ENCODE results near the gene RNASE9. TPM values are rescaled to one million over a fixed set of nuclear protein-coding genes. Genes with fewer than 3 reads are reported as not detected.
A peak's percentile ranks its signal among the peaks of the same experiment; 100 is the strongest.

RNASE9 gene
- not detected for total RNA-seq

GRCh38 chr14:20560961-20561360 lies at the start of gene RNASE9:
TSS of gene RNASE9 (minus strand) at chr14:20561047.
- H3K4me1 ChIP-seq: no peaks in the 10 kb centered on the region
- intact Hi-C loops (cut with DNase I; ENCODE audit: low total_unique reads): no loop called here
- no peaks in the 10 kb centered on the region for H3K9me3 ChIP-seq
- no peaks in the 10 kb centered on the region for H3K27me3 ChIP-seq
- no peak for DNase-seq
- H3K36me3 ChIP-seq: no peaks in the 10 kb centered on the region
- TF ChIP-seq POLR2A (IDR thresholded peaks at IDR 0.05): no peak
- no peak for TF ChIP-seq CTCF (IDR thresholded peaks at IDR 0.05)
- H3K4me3 ChIP-seq: no peak within 1 kb of the TSS
- H3K27ac ChIP-seq: no peak within 1 kb of the TSS

- H3K9me3 ChIP-seq: no peaks in the 10 kb centered on the region
- H3K4me1 ChIP-seq: peaks cover 0 to 5% of the 10 kb centered on the region in 2 donors
- peak overlapping the region; percentile 86 to 95 for H3K4me3 ChIP-seq
- peak overlapping the region; percentile 85 to 97 for H3K27ac ChIP-seq
- intact Hi-C loops (cut with DNase I; ENCODE audit: low total_unique reads): no loop called here
- peak; percentile 86 to 89 for DNase-seq
- H3K36me3 ChIP-seq: no peaks in the 10 kb centered on the region
- no peaks in the 10 kb centered on the region for H3K27me3 ChIP-seq
- TF ChIP-seq CTCF (IDR thresholded peaks at IDR 0.05) (peak in 1 of 4 experiments; percentile 5), POLR2A (IDR thresholded peaks at IDR 0.05) (no peak)
These were observed 49.3 kb upstream of the RNASE9 start for GRCh38 chr14:20610002-20610765.

DNA sequence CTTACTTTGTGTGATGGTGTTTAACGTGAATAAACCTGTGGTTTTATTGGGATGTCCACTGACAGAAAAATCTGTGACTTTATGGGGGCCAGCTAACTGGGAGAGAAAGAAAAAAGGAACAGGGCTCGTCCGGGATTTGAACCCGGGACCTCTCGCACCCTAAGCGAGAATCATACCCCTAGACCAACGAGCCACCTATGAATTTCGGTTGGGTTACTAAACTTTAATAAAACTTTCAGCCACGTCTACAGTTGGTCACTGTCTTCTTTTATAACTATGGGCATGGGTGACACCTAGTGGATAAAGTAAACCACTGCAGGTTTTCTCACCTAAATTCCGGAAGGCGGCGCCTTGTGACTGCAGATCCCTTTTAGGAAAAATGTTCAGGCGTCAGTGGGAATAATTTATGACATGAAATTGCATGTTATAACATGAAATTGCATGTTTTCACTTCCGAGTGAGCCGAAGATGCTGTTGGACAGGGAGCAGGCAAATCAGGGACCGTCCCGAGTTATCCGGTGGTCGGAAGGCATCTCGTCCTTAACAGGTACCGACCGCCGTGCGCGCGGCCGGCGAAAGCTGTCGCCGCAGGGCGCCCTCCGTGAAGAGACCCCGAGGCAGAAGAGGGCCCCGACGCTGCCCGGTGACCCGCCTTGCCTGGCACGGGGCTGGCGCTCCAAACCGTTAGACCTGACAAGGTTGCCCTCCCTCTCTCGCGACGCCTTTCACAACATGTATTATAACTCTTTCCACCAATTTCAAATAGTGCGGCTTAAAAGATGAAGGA lies 48.6 kb upstream of the RNASE9 start:
- Histone ChIP-seq H3K9me3 (no peaks in the 10 kb centered on the region), H3K4me3 (peak overlapping the region; percentile 86 to 95), H3K27ac (peak overlapping the region; percentile 85 to 97), H3K36me3 (no peaks in the 10 kb centered on the region), H3K4me1 (peaks cover 0 to under 1% of the 10 kb centered on the region in 2 donors), H3K27me3 (no peaks in the 10 kb centered on the region)
- intact Hi-C loops (cut with DNase I; ENCODE audit: low total_unique reads): loop anchor here (10.0 kb wide), 1 partner anchor 275 kb away; the partner anchor contains the start of gene CCNB1IP1
- peak; percentile 69 to 81 for DNase-seq
- TF ChIP-seq CTCF (IDR thresholded peaks at IDR 0.05): peak; percentile 92 to 97 (median 94)
- TF ChIP-seq POLR2A (IDR thresholded peaks at IDR 0.05): no peak

DNA sequence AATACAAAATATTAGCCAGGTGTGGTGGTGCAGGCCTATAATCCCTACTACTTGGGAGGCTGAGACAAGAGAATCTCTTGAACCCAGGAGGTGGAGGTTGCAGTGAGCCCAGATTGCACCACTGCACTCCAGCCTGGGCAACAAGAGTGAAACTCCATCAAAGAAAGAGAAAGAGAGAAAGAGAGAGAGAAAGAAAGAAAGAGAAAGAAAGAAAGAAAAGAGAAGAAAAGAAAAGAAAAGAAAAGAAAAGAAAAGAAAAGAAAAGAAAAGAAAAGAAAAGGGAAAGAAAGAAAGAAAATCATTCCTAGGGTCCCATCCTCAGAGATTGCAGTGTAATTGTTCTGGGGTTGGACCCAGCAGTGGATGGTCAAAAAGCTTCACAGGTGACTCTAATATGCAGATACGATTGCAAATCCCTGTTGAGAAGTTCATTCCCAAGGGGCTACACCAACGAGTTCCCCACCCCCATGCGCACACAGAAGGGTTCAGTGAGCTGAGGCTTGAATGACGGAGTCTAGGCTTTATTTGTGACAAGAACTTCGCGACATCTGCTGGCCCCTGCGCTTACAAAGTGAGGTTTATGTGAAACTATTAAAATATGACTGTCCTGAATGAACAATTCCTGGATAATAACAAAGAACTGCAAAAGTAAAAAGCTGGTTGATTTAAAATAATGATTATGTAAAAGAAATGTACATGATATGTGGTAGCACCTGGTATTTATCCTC lies 47.7 kb upstream of the RNASE9 start:
- H3K4me3 ChIP-seq: no peak overlapping the region
- intact Hi-C loops (cut with DNase I; ENCODE audit: low total_unique reads): loop anchor here (10.0 kb wide), 1 partner anchor 274 kb away; the partner anchor contains the start of gene CCNB1IP1
- TF ChIP-seq POLR2A (IDR thresholded peaks at IDR 0.05) (no peak), CTCF (IDR thresholded peaks at IDR 0.05) (no peak)
- DNase-seq: no peak
- no peak overlapping the region for H3K27ac ChIP-seq
- H3K36me3 ChIP-seq: no peaks in the 10 kb centered on the region
- no peaks in the 10 kb centered on the region for H3K27me3 ChIP-seq
- H3K4me1 ChIP-seq: no peaks in the 10 kb centered on the region
- H3K9me3 ChIP-seq: no peaks in the 10 kb centered on the region
